ENCODE data around the gene ADNP2.
A peak's percentile ranks its signal among the peaks of the same experiment; 100 is the strongest.

The ADNP2 gene

GRCh38 chr18:80175451-80176204 lies 66.6 kb downstream of the ADNP2 start:
- peak; percentile 27 for DNase-seq

- no peak for DNase-seq
These were observed 67.4 kb downstream of the ADNP2 start for GRCh38 chr18:80176334-80177073.

- DNase-seq, result no peak
These were observed 68.1 kb downstream of the ADNP2 start for GRCh38 chr18:80177128-80177527.

GRCh38 chr18:80178935-80179818 lies 70.1 kb downstream of the ADNP2 start:
- DNase-seq, result no peak

GRCh38 chr18:80179857-80180558 lies 70.9 kb downstream of the ADNP2 start:
- no peak for DNase-seq

- no peak for DNase-seq
These were observed 71.9 kb downstream of the ADNP2 start for GRCh38 chr18:80180778-80181564.

- no peak for DNase-seq
These were observed 72.8 kb downstream of the ADNP2 start for GRCh38 chr18:80181642-80182461.

GRCh38 chr18:80182855-80183254 lies 73.8 kb downstream of the ADNP2 start:
- no peak for DNase-seq

GRCh38 chr18:80183273-80184050 lies 74.4 kb downstream of the ADNP2 start:
- no peak for DNase-seq

- no peak for DNase-seq
These were observed 75.2 kb downstream of the ADNP2 start for GRCh38 chr18:80184243-80184772.

- no peak for DNase-seq
These were observed 76.5 kb downstream of the ADNP2 start for GRCh38 chr18:80185545-80185944.

GRCh38 chr18:80187956-80188642 lies 79.0 kb downstream of the ADNP2 start:
- no peak for DNase-seq

GRCh38 chr18:80188643-80189530 lies 79.8 kb downstream of the ADNP2 start:
- no peak for DNase-seq

- no peak for DNase-seq
These were observed 80.4 kb downstream of the ADNP2 start for GRCh38 chr18:80189531-80189865.
